Spleen (tissue), 7 donors: ENCODE data around the gene CHD9NB.

ENCODE experiments used
- CTCF ChIP-seq, 11 experiments: fragments of 200-600 bp in 7 of 11; fragments of 450-650 bp in 4 of 11; sonication (generic) in 4 of 11; IDR thresholded peaks in 8 of 11; conservative IDR thresholded peaks in 3 of 11; 1 replicate in 7 of 11; 2 replicates in 4 of 11; pipeline versions ENCODE4 v1.4.0 to v1.8.0; 2016 to 2021; ENCODE audit warnings: antibody characterized with exemption in 11 of 11, inconsistent platforms in 4 of 11, mild to moderate bottlenecking in 1 of 11
- POLR2A ChIP-seq, 3 donors: fragments of 450-650 bp; IDR thresholded peaks; one replicate each; pipeline ENCODE4 v1.5.1; 2017; ENCODE audit warnings: antibody characterized with exemption in 3 of 3, mild to moderate bottlenecking in 1 of 3
- POLR2AphosphoS5 ChIP-seq, 3 donors: sonication (generic); formaldehyde crosslinking; IDR thresholded peaks; one replicate each; pipeline ENCODE4 v1.5.1; 2017; ENCODE audit warnings: antibody characterized with exemption in 3 of 3
- donor health status: DM: no; HTN: no; CAD: no; lungs with moderate emphysema.
- donor health status: DM: no; HTN: no; CAD: no.
- donor health status: DM: no; HTN: no; CAD: no.

GRCh38 chr16:53042235-53042701, 10.4 kb downstream of the CHD9NB start:
- TF ChIP-seq POLR2AphosphoS5 (IDR thresholded peaks at IDR 0.05) (no peak), CTCF (IDR thresholded peaks at IDR 0.05 in 8 of 11, conservative IDR thresholded peaks at IDR 0.05 in 3 of 11) (no peak), POLR2A (IDR thresholded peaks at IDR 0.05) (no peak)
